Measurements from ENCODE around the gene POU2F3. TPM values are rescaled to one million over a fixed set of nuclear protein-coding genes. Genes with fewer than 3 reads are reported as not detected.

POU2F3 gene
- total and polyA plus RNA-seq, 11 donors, result 0.15 TPM; not detected in 10

DNA sequence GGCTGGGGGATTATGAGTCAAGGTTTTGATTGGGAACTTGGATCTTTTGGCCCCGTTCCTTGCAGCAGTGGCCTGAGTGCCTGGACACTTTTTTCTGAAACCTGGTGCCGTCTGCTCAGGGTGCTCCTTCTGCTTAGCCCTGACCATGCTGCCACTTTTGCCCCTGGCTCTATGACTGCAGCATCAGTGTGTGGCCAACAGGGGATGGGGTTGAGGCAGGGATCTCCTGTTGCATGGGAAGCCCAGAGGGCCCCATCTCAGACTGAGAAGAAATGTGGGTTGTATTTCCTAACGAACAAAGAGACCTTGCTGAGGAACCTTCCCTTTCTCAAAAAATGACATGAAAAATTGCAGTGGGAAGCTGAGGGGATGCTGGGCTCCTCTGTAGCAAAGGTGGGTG is 18.7 kb downstream of the POU2F3 start:
- intact Hi-C loops (cut with DNase I), result no loop called here
- no peaks in the 10 kb centered on the region for H3K36me3 ChIP-seq
- ATAC-seq (no peak), DNase-seq (no peak)
- 81 to 92% (median 87%) methylated on average over 3 of the region's 3 CpGs for WGBS, 4 donors
- peaks cover 0 to 52% (median 26%) of the 10 kb centered on the region in 9 donors for H3K27me3 ChIP-seq
- TF ChIP-seq POLR2A (IDR thresholded peaks at IDR 0.05) (no peak), CTCF (IDR thresholded peaks at IDR 0.05) (no peak)
- H3K9me3 ChIP-seq, result no peaks in the 10 kb centered on the region
- H3K4me3 ChIP-seq, result no peak overlapping the region
- H3K4me1 ChIP-seq, result peaks cover 0 to 17% (median 2%) of the 10 kb centered on the region in 12 donors
- H3K27ac ChIP-seq, result no peak overlapping the region

DNA sequence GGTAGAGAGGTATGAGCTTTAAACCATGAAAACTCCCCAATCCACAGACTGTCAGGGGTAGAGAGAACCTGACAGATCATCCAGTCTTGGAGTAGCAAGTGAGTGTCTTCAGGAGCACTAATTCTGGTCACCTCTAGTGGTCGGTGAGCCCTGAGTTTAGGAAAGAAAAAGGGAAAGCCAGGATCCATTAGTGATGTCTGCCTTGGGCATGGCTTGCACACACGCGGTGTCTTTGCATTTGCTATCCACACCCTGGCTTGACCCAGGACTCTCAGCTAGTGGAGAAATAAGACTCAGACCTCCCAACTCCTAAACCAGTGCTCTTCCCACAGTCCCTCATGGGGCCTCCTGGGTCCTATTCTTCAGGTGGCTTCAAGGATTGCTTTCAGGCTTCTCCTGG is 19.3 kb downstream of the POU2F3 start:
- peaks cover 0 to 47% (median 26%) of the 10 kb centered on the region in 9 donors for H3K27me3 ChIP-seq
- ATAC-seq, result no peak
- H3K36me3 ChIP-seq, result no peaks in the 10 kb centered on the region
- no peaks in the 10 kb centered on the region for H3K9me3 ChIP-seq
- peaks cover 0 to 17% (median 2%) of the 10 kb centered on the region in 12 donors for H3K4me1 ChIP-seq
- intact Hi-C loops (cut with DNase I), result no loop called here
- WGBS, 4 donors, result 89 to 93% (median 91%) methylated on average over 3 of the region's 3 CpGs
- DNase-seq, result no peak
- TF ChIP-seq POLR2A (IDR thresholded peaks at IDR 0.05), result no peak
- no peak for TF ChIP-seq CTCF (IDR thresholded peaks at IDR 0.05)
- H3K4me3 ChIP-seq, result no peak overlapping the region
- H3K27ac ChIP-seq, result no peak overlapping the region

GRCh38 chr11:120259988-120260565 is 20.1 kb downstream of the POU2F3 start:
- no peak for ATAC-seq
- 86 to 90% (median 87%) methylated on average over 7 of the region's 7 CpGs for WGBS, 4 donors
- intact Hi-C loops (cut with DNase I), result no loop called here
- Histone ChIP-seq H3K4me3 (no peak overlapping the region), H3K27ac (no peak overlapping the region), H3K36me3 (no peaks in the 10 kb centered on the region), H3K9me3 (no peaks in the 10 kb centered on the region), H3K4me1 (peaks cover 0 to 16% (median 2%) of the 10 kb centered on the region in 12 donors), H3K27me3 (peaks cover 0 to 40% (median 17%) of the 10 kb centered on the region in 9 donors)
- TF ChIP-seq POLR2A (IDR thresholded peaks at IDR 0.05), result no peak
- no peak for DNase-seq

- H3K9me3 ChIP-seq, result no peaks in the 10 kb centered on the region
- TF ChIP-seq CTCF (IDR thresholded peaks at IDR 0.05) (no peak), POLR2A (IDR thresholded peaks at IDR 0.05) (no peak)
- no peak for DNase-seq
- intact Hi-C loops (cut with DNase I), result no loop called here
- peaks cover 0 to 34% (median 12%) of the 10 kb centered on the region in 9 donors for H3K27me3 ChIP-seq
- H3K36me3 ChIP-seq, result no peaks in the 10 kb centered on the region
- peaks cover 0 to 11% (median 2%) of the 10 kb centered on the region in 12 donors for H3K4me1 ChIP-seq
- H3K27ac ChIP-seq, result no peak overlapping the region
- H3K4me3 ChIP-seq, result no peak overlapping the region
- WGBS, 4 donors, result 91 to 94% (median 92%) methylated on average over 6 to 7 of the region's 7 CpGs
- no peak for ATAC-seq
Measured at GRCh38 chr11:120260616-120261015, 20.7 kb downstream of the POU2F3 start.

DNA sequence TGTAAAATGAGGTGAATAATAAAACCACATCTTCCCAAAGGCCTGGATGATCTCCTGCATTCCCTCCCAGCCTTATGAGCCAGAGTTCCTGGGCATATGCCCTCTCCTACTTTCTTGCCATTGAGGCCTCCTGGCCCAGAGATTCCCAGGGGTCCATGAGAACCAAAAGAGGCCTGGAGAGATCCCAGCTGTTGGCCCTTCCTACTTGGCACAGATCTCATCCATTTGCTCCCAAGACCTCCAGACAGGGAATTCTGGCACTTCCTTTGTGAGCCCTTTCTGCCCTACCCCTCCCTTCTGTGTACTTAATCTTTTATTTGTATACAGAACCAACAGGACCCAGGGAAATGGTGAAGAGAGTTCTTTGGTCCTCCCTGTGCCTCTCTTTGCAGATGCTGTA is 21.4 kb downstream of the POU2F3 start:
- Histone ChIP-seq H3K27ac (no peak overlapping the region), H3K4me3 (no peak overlapping the region), H3K36me3 (no peaks in the 10 kb centered on the region), H3K4me1 (peaks cover 0 to 4% (median 0%) of the 10 kb centered on the region in 12 donors), H3K27me3 (peaks cover 0 to 27% (median 9%) of the 10 kb centered on the region in 9 donors), H3K9me3 (no peaks in the 10 kb centered on the region)
- DNase-seq (no peak), ATAC-seq (no peak)
- intact Hi-C loops (cut with DNase I), result no loop called here
- TF ChIP-seq CTCF (IDR thresholded peaks at IDR 0.05), result no peak
- no peak for TF ChIP-seq POLR2A (IDR thresholded peaks at IDR 0.05)

Data from heart left ventricle (tissue), 16 donors.